NCI-H446 (cell line): ENCODE data around the gene OPRL1.

Experiments
- DNase-seq, 2 experiments: peaks; one replicate each; lab custom pipeline; 2025; lab: John Stamatoyannopoulos, UW

The OPRL1 gene

GRCh38 chr20:64071341-64072332, 8.2 kb upstream of the OPRL1 start:
- no peak for DNase-seq

GRCh38 chr20:64072498-64073063, 7.3 kb upstream of the OPRL1 start:
- DNase-seq: no peak

- DNase-seq: no peak
These were observed 6.3 kb upstream of the OPRL1 start for GRCh38 chr20:64073476-64074183.

GRCh38 chr20:64074184-64074789, 5.6 kb upstream of the OPRL1 start:
- no peak for DNase-seq

- no peak for DNase-seq
These were observed 4.9 kb upstream of the OPRL1 start for GRCh38 chr20:64074963-64075362.

- DNase-seq: no peak
These were observed 4.3 kb upstream of the OPRL1 start for GRCh38 chr20:64075556-64075955.

- no peak for DNase-seq
These were observed 3.6 kb upstream of the OPRL1 start for GRCh38 chr20:64076061-64076997.

- no peak for DNase-seq
These were observed 2.8 kb upstream of the OPRL1 start for GRCh38 chr20:64077094-64077493.

GRCh38 chr20:64077541-64077875, 2.4 kb upstream of the OPRL1 start:
- no peak for DNase-seq

- DNase-seq: no peak
These were observed 1.9 kb upstream of the OPRL1 start for GRCh38 chr20:64077876-64078551.

GRCh38 chr20:64078934-64079272, 979 bp upstream of the OPRL1 start:
- DNase-seq: no peak

GRCh38 chr20:64079273-64080012, 439 bp upstream of the OPRL1 start, which contains the start of gene RGS19:
Gene RGS19, minus strand, starts transcription at chr20:64079518. Its CDS starts 2,632 bp downstream, at chr20:64076886.
- DNase-seq: peak in 1 of 2 experiments; percentile 86

- DNase-seq: no peak
These were observed 1.1 kb downstream of the OPRL1 start for GRCh38 chr20:64080813-64081623.

GRCh38 chr20:64081624-64081964, 1.7 kb downstream of the OPRL1 start:
- DNase-seq: no peak

- peak in 1 of 2 experiments; percentile 40 for DNase-seq
These were observed 2.3 kb downstream of the OPRL1 start for GRCh38 chr20:64082126-64082731.

GRCh38 chr20:64082820-64083377, 3.0 kb downstream of the OPRL1 start:
- DNase-seq: no peak

- peak; percentile 20 to 90 for DNase-seq
These were observed 3.5 kb downstream of the OPRL1 start for GRCh38 chr20:64083378-64083803.
